Keratinocyte (primary cell): ENCODE measurements around the gene ELFN2. TPM values are rescaled to one million over a fixed set of nuclear protein-coding genes. Genes with fewer than 3 reads are reported as not detected.

ENCODE experiments used
- DNase-seq: peaks from one replicate; pipeline ENCODE4 v3.0.0-alpha.2; 2011; ENCODE audit warnings: low read depth, missing footprints, low spot score
- FAIRE-seq: peaks from 2 replicates; lab custom pipeline; 2011; peaks lifted over from hg19 to GRCh38; lab: Jason Lieb, UNC
- H2AFZ ChIP-seq: 2 replicates; pipeline ENCODE4 v1.6.0; 2012; ENCODE audit warnings: low read length, control low read depth, inconsistent platforms; ENCODE audit not compliant: control insufficient read depth
- H3K27ac ChIP-seq: 2 replicates; pipeline ENCODE4 v1.5.1; 2011; ENCODE audit warnings: low read length; ENCODE audit not compliant: control insufficient read depth, insufficient read depth
- H3K27me3 ChIP-seq: 3 replicates; pipeline ENCODE4 v1.6.0; 2011; ENCODE audit warnings: low read length; ENCODE audit not compliant: control insufficient read depth, insufficient read depth; ENCODE audit errors: extremely low read depth
- H3K36me3 ChIP-seq, 2 experiments: 2 replicates in 1 of 2; 3 replicates in 1 of 2; pipeline ENCODE4 v1.5.1; 2011; ENCODE audit warnings: low read length in 2 of 2, mild to moderate bottlenecking in 1 of 2; ENCODE audit not compliant: control insufficient read depth in 2 of 2, insufficient read depth in 2 of 2; ENCODE audit errors: extremely low read depth in 1 of 2
- H3K4me1 ChIP-seq: 3 replicates; pipeline ENCODE4 v1.5.1; 2011; ENCODE audit warnings: low read length; ENCODE audit not compliant: control insufficient read depth, insufficient read depth; ENCODE audit errors: extremely low read depth
- H3K4me2 ChIP-seq: 3 replicates; pipeline ENCODE4 v1.6.0; 2011; ENCODE audit warnings: low read depth, low read length; ENCODE audit not compliant: control insufficient read depth, insufficient read depth; ENCODE audit errors: extremely low read depth
- H3K4me3 ChIP-seq, 3 experiments: fragments of 200-600 bp in 1 of 3; sonication (generic) in 1 of 3; 2 replicates in 2 of 3; 3 replicates in 1 of 3; pipeline ENCODE4 v1.5.1; 2011 to 2016; ENCODE audit warnings: low read length in 3 of 3, mild to moderate bottlenecking in 3 of 3, control low read depth in 2 of 3, inconsistent platforms in 1 of 3, low read depth in 1 of 3, mixed read lengths in 1 of 3, mixed run types in 1 of 3, moderate library complexity in 1 of 3; ENCODE audit not compliant: control insufficient read depth in 2 of 3, insufficient read depth in 2 of 3; ENCODE audit errors: extremely low read depth in 1 of 3
- H3K79me2 ChIP-seq: 2 replicates; pipeline ENCODE4 v1.6.0; 2012; ENCODE audit warnings: low read length; ENCODE audit not compliant: control insufficient read depth, insufficient read depth
- H3K9ac ChIP-seq: 3 replicates; pipeline ENCODE4 v1.6.0; 2011; ENCODE audit warnings: low read length; ENCODE audit not compliant: control insufficient read depth, insufficient read depth; ENCODE audit errors: extremely low read depth
- H3K9me1 ChIP-seq: 3 replicates; pipeline ENCODE4 v1.6.0; 2011; ENCODE audit warnings: low read length; ENCODE audit not compliant: control insufficient read depth, insufficient read depth; ENCODE audit errors: extremely low read depth
- H3K9me3 ChIP-seq: 2 replicates; pipeline ENCODE4 v1.5.1; 2012; ENCODE audit warnings: low read depth, low read length; ENCODE audit not compliant: control insufficient read depth
- H4K20me1 ChIP-seq: 3 replicates; pipeline ENCODE4 v1.6.0; 2011; ENCODE audit warnings: low read length; ENCODE audit not compliant: control insufficient read depth, insufficient read depth; ENCODE audit errors: extremely low read depth
- CTCF ChIP-seq, 3 experiments: IDR thresholded peaks in 1 of 3; conservative IDR thresholded peaks in 1 of 3; optimal IDR thresholded peaks in 1 of 3; 2 replicates in 2 of 3; 3 replicates in 1 of 3; pipeline versions ENCODE3 to v1.5.1; 2011; ENCODE audit warnings: low read length in 3 of 3, mild to moderate bottlenecking in 3 of 3, moderate library complexity in 2 of 3, control low read depth in 1 of 3, inconsistent platforms in 1 of 3; ENCODE audit not compliant: insufficient read depth in 2 of 3; ENCODE audit errors: extremely low read depth in 1 of 3
- EZH2 ChIP-seq: IDR thresholded peaks from one replicate; pipeline ENCODE4 v1.6.1; 2012; ENCODE audit warnings: inconsistent platforms, mild to moderate bottlenecking, low read length, moderate library complexity
- dilution Hi-C: fragments of 300-500 bp; cut with MboI; formaldehyde crosslinking; loops from one replicate; pipeline ENCODE4 v1.7.0; 2020; ENCODE audit warnings: low sequenced_read_pairs; ENCODE audit not compliant: extremely low pct_ligation_motif_present
- polyA plus RNA-seq, 5 experiments: library from polyadenylated mRNA; depleted of rRNA in 3 of 5; stranded (reverse) in 3 of 5; stranded (forward) in 1 of 5; unstranded in 1 of 5; fragments of >200 nt; gene quantifications; 1 replicate in 1 of 5; 2 replicates in 3 of 5; 3 replicates in 1 of 5; pipeline versions ENCODE4 v1.2.1 to v1.2.3, GENCODE V29; 2011 to 2012; ENCODE audit warnings: missing spikeins in 2 of 5, low read depth in 1 of 5, low replicate concordance in 1 of 5

ELFN2 gene
- polyA plus RNA-seq, 1 donor (not counting 4 experiments of a cell fraction or from before 2014, with no cell fraction given) = 0.13 TPM

GRCh38 chr22:37342065-37342464 lies 85.2 kb downstream of the ELFN2 start:
- Histone ChIP-seq H3K4me1 (peaks cover 5% of the 10 kb centered on the region), H3K4me2 (no peak overlapping the region), H4K20me1 (no peaks in the 10 kb centered on the region), H3K79me2 (no peaks in the 10 kb centered on the region), H3K27ac (no peak overlapping the region), H3K27me3 (peaks cover 31% of the 10 kb centered on the region), H3K4me3 (no peak overlapping the region), H2AFZ (no peak overlapping the region), H3K9me3 (no peaks in the 10 kb centered on the region), H3K9ac (no peak overlapping the region), H3K9me1 (no peaks in the 10 kb centered on the region), H3K36me3 (no peaks in the 10 kb centered on the region)
- TF ChIP-seq CTCF (optimal IDR thresholded peaks at IDR 0.05 in 1 of 3, IDR thresholded peaks at IDR 0.05 in 1 of 3, conservative IDR thresholded peaks at IDR 0.05 in 1 of 3; ENCODE audit: extremely low read depth in 1 of 3, insufficient read depth in 2 of 3, low read length in 3 of 3) (no peak), EZH2 (no peak)
- FAIRE-seq = no peak
- DNase-seq = no peak
- dilution Hi-C loops = no loop called here

GRCh38 chr22:37340331-37341262 lies 86.7 kb downstream of the ELFN2 start:
- Histone ChIP-seq H2AFZ (no peak overlapping the region), H3K27me3 (peaks cover 34% of the 10 kb centered on the region), H4K20me1 (no peaks in the 10 kb centered on the region), H3K4me2 (no peak overlapping the region), H3K79me2 (no peaks in the 10 kb centered on the region), H3K9me3 (no peaks in the 10 kb centered on the region), H3K4me1 (peaks cover under 1% of the 10 kb centered on the region), H3K36me3 (no peaks in the 10 kb centered on the region), H3K9ac (no peak overlapping the region), H3K4me3 (no peak overlapping the region), H3K27ac (no peak overlapping the region), H3K9me1 (no peaks in the 10 kb centered on the region)
- no peak for TF ChIP-seq CTCF (optimal IDR thresholded peaks at IDR 0.05 in 1 of 3, IDR thresholded peaks at IDR 0.05 in 1 of 3, conservative IDR thresholded peaks at IDR 0.05 in 1 of 3; ENCODE audit: extremely low read depth in 1 of 3, insufficient read depth in 2 of 3, low read length in 3 of 3)
- TF ChIP-seq EZH2 = no peak
- dilution Hi-C loops = no loop called here
- DNase-seq (no peak), FAIRE-seq (no peak)
